GM10248 (cell line): ENCODE results near the gene REEP1.

Source experiments
- CTCF ChIA-PET: fragments of 300-600 bp; sonication (Branson Sonifier 250); formaldehyde crosslinking; extraction: SDS; loops from one replicate; lab custom pipeline; 2021; ENCODE audit warnings: antibody characterized with exemption; lab: Yijun Ruan, JAX
- POLR2A ChIA-PET: fragments of 350-650 bp; sonication (Branson Sonifier 250); formaldehyde crosslinking; extraction: SDS; loops from one replicate; lab custom pipeline; 2020; ENCODE audit warnings: antibody characterized with exemption; lab: Yijun Ruan, JAX
- DNase-seq: peaks from one replicate; pipeline ENCODE4 v3.0.0; 2012; ENCODE audit errors: extremely low spot score
- TF ChIP-seq, protein P1 (sequence below): IDR thresholded peaks from 2 replicates; pipeline ENCODE4 v1.5.1; 2012; ENCODE audit warnings: mild to moderate bottlenecking, low read depth; ENCODE audit errors: extremely low read depth, missing control alignments, control extremely low read depth

The REEP1 gene

DNA sequence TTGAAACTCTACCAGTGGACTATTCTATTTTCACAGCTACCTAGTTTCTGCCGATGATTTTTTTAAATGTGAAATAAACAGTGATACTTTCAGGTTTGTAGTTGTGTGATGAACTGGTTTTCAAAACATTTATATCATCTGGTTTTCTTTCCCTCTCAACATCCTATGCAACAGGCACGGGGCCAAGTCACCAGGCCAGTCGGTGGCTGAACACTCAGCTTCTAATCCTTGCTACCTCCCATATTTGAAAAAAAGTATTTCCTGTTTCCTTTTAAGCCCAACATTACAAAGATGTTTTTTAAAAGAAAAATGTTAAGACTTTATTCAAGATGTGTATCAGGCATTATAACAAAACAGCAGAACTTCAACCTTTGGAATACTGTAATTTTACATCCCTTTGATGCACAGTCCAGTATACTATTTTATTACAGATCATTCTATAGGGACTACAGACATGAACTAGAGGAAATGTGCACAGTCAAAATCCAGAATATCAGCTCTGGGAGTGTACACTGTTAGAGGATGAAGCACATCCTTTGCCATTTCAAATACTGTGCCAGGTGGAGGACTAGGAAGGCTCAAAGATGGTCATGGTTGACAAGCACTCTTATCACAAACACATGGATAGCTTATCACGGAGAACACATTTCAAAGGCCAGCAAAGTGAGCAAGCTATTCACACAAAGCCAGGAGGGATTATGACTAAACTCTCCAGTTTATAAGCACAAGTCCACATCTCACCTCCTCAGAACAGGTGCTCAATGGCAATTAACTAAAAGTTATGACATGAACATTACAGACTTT is 123.5 kb downstream of the REEP1 start:
- CTCF ChIA-PET: interaction anchor here (0.9 to 2.4 kb wide), 5 partner anchors 10 to 84 kb away, joined by 3 to 9 read pairs (median 4); no protein-coding TSS in a partner anchor
- POLR2A ChIA-PET: no interaction called here
- TF ChIP-seq, protein P1, sequence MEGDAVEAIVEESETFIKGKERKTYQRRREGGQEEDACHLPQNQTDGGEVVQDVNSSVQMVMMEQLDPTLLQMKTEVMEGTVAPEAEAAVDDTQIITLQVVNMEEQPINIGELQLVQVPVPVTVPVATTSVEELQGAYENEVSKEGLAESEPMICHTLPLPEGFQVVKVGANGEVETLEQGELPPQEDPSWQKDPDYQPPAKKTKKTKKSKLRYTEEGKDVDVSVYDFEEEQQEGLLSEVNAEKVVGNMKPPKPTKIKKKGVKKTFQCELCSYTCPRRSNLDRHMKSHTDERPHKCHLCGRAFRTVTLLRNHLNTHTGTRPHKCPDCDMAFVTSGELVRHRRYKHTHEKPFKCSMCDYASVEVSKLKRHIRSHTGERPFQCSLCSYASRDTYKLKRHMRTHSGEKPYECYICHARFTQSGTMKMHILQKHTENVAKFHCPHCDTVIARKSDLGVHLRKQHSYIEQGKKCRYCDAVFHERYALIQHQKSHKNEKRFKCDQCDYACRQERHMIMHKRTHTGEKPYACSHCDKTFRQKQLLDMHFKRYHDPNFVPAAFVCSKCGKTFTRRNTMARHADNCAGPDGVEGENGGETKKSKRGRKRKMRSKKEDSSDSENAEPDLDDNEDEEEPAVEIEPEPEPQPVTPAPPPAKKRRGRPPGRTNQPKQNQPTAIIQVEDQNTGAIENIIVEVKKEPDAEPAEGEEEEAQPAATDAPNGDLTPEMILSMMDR: no peak
- no peak for DNase-seq

- TF ChIP-seq, protein P1: no peak
- POLR2A ChIA-PET: no interaction called here
- no peak for DNase-seq
- CTCF ChIA-PET: interaction anchor here (1.0 to 2.4 kb wide), 3 partner anchors 13 to 88 kb away, joined by 3 to 9 read pairs (median 4); no protein-coding TSS in a partner anchor
Observed at GRCh38 chr2:86213056-86213455, 124.4 kb downstream of the REEP1 start.

GRCh38 chr2:86211796-86212188 is 125.6 kb downstream of the REEP1 start:
- TF ChIP-seq, protein P1: no peak
- CTCF ChIA-PET: interaction anchor here (1.2 to 1.3 kb wide), 2 partner anchors 10 to 11 kb away, joined by 4 to 5 read pairs; no protein-coding TSS in a partner anchor
- no peak for DNase-seq
- POLR2A ChIA-PET: no interaction called here

- TF ChIP-seq, protein P1: no peak
- no peak for DNase-seq
- POLR2A ChIA-PET: no interaction called here
- CTCF ChIA-PET: interaction anchor here (1.0 to 1.3 kb wide), 3 partner anchors 10 to 12 kb away, joined by 4 to 5 read pairs (median 4); no protein-coding TSS in a partner anchor
Observed at GRCh38 chr2:86211033-86211795, 126.2 kb downstream of the REEP1 start.

GRCh38 chr2:86204458-86204857 is 133.0 kb downstream of the REEP1 start:
- no peak for DNase-seq
- ChIA-PET POLR2A (no interaction called here), CTCF (interaction anchor here (1.7 to 3.2 kb wide), 2 partner anchors 11 to 16 kb away, joined by 6 to 19 read pairs; no protein-coding TSS in a partner anchor)
- TF ChIP-seq, protein P1: no peak

DNA sequence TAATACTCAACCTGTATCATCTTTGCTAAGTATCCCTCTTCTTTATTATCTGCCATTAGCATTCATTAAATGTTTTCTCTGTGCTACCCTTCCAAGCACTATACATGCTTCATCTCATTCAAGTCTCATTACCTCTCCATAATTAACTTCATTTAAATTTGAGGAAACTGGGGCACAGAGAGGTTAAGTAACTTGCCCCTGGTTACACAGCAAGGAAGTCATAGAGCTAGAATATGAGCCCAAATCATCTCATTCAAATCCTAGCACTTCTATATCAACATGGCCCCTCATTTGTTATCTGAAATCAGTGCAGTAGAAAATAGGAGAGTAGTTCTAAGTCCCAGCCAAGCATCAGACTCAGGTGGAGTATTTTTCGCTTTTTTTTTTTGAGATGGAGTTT is 133.8 kb downstream of the REEP1 start:
- ChIA-PET POLR2A (no interaction called here), CTCF (interaction anchor here (1.2 to 3.2 kb wide), 6 partner anchors 11 to 94 kb away, joined by 3 to 19 read pairs (median 4); no protein-coding TSS in a partner anchor)
- no peak for DNase-seq
- TF ChIP-seq, protein P1: no peak
